Gastrocnemius medialis (tissue), 4 donors: Measurements from ENCODE around the gene SLC2A4. TPM values are rescaled to one million over a fixed set of nuclear protein-coding genes. Genes with fewer than 3 reads are reported as not detected.

Source experiments
- ATAC-seq, 2 donors: fragments of 150-250 bp; one replicate each; pipeline ENCODE4 v1.9.1; 2016
- DNase-seq, 2 donors: peaks; one replicate each; pipeline ENCODE4 v3.0.0-alpha.2; 2019
- H3K27ac ChIP-seq, 4 donors: fragments of 200-600 bp; sonication (generic); 1 replicate in 1 of 4; 2 replicates in 3 of 4; pipeline ENCODE4 v1.5.1; 2016 to 2018; ENCODE audit warnings: mild to moderate bottlenecking in 2 of 4, moderate library complexity in 1 of 4
- H3K27me3 ChIP-seq, 3 donors: fragments of 200-600 bp; sonication (generic) in 2 of 3; 1 replicate in 1 of 3; 2 replicates in 2 of 3; pipeline versions ENCODE4 v1.5.1 to v1.6.0; 2016 to 2019; ENCODE audit warnings: mild to moderate bottlenecking in 1 of 3, moderate library complexity in 1 of 3
- H3K36me3 ChIP-seq, 2 donors: fragments of 200-600 bp; sonication (generic) in 1 of 2; one replicate each; pipeline ENCODE4 v1.5.1; 2017 to 2018
- H3K4me1 ChIP-seq, 2 donors: fragments of 200-600 bp; sonication (generic) in 1 of 2; one replicate each; pipeline ENCODE4 v1.5.1; 2016 to 2017; ENCODE audit warnings: mild to moderate bottlenecking in 2 of 2
- H3K4me3 ChIP-seq, 4 donors: fragments of 200-600 bp; sonication (generic) in 3 of 4; 1 replicate in 1 of 4; 2 replicates in 3 of 4; pipeline ENCODE4 v1.5.1; 2016 to 2019; ENCODE audit warnings: mild to moderate bottlenecking in 2 of 4
- H3K9me3 ChIP-seq, 3 donors: fragments of 200-600 bp; sonication (generic) in 2 of 3; 1 replicate in 1 of 3; 2 replicates in 2 of 3; pipeline ENCODE4 v1.5.1; 2016 to 2019
- CTCF ChIP-seq, 5 experiments: fragments of 450-650 bp in 3 of 5; fragments of 200-600 bp in 2 of 5; sonication (generic) in 2 of 5; IDR thresholded peaks in 4 of 5; conservative IDR thresholded peaks in 1 of 5; 1 replicate in 4 of 5; 2 replicates in 1 of 5; pipeline ENCODE4 v1.5.1; 2016 to 2019; ENCODE audit warnings: antibody characterized with exemption in 5 of 5, mild to moderate bottlenecking in 3 of 5, moderate library complexity in 3 of 5
- POLR2A ChIP-seq, 2 donors: fragments of 450-650 bp; IDR thresholded peaks; one replicate each; pipeline ENCODE4 v1.6.1; 2017; ENCODE audit warnings: antibody characterized with exemption in 2 of 2, mild to moderate bottlenecking in 2 of 2, moderate library complexity in 2 of 2
- in situ Hi-C, 4 donors: fragments of 200-750 bp; cut with MboI; loops; one replicate each; pipeline versions ENCODE4 v1.15.0 to v1.8.0; 2017; ENCODE audit warnings: low sequenced_read_pairs in 4 of 4
- intact Hi-C: fragments of 100-400 bp; cut with DNase I; formaldehyde crosslinking; loops from one replicate; pipeline ENCODE4 v1.15.1; 2023; ENCODE audit warnings: low total_unique reads
- total RNA-seq, 4 donors: library from RNA; depleted of rRNA; stranded (reverse); fragments of >200 nt; gene quantifications; one replicate each; pipeline versions ENCODE4 v1.1.0 to v1.2.3, GENCODE V29; 2016

The SLC2A4 gene
- total RNA-seq, 4 donors from 2014 or later = 148 to 310 (median 227) TPM

GRCh38 chr17:7259555-7259889 is 22.0 kb upstream of the SLC2A4 start:
- no peak for TF ChIP-seq CTCF (IDR thresholded peaks at IDR 0.05 in 4 of 5, conservative IDR thresholded peaks at IDR 0.05 in 1 of 5)
- no peak for TF ChIP-seq POLR2A (IDR thresholded peaks at IDR 0.05)
- intact Hi-C loops = no loop called here
- Histone ChIP-seq H3K4me1 (peaks cover 5 to 9% of the 10 kb centered on the region in 2 donors), H3K36me3 (peaks cover 0 to 55% of the 10 kb centered on the region in 2 donors), H3K9me3 (no peaks in the 10 kb centered on the region), H3K4me3 (no peak overlapping the region), H3K27me3 (peaks cover 38 to 41% (median 39%) of the 10 kb centered on the region in 3 donors), H3K27ac (no peak overlapping the region)
- no peak for ATAC-seq
- in situ Hi-C loops = loop anchor here in 1 of 4 donors (10.0 kb wide), 1 partner anchor 45 kb away; the partner anchor contains the start of gene EIF5A
- DNase-seq = no peak

- H3K36me3 ChIP-seq = peaks cover 0 to 49% of the 10 kb centered on the region in 2 donors
- H3K27ac ChIP-seq = no peak overlapping the region
- ATAC-seq (no peak), DNase-seq (no peak)
- TF ChIP-seq POLR2A (IDR thresholded peaks at IDR 0.05) (no peak), CTCF (IDR thresholded peaks at IDR 0.05 in 4 of 5, conservative IDR thresholded peaks at IDR 0.05 in 1 of 5) (no peak)
- intact Hi-C loops (no loop called here), in situ Hi-C loops (no loop called here)
- no peaks in the 10 kb centered on the region for H3K9me3 ChIP-seq
- no peak overlapping the region for H3K4me3 ChIP-seq
- peaks cover 41 to 45% (median 43%) of the 10 kb centered on the region in 3 donors for H3K27me3 ChIP-seq
- H3K4me1 ChIP-seq = peaks cover 5 to 9% of the 10 kb centered on the region in 2 donors
Measured at GRCh38 chr17:7260151-7260550, 21.4 kb upstream of the SLC2A4 start.

- in situ Hi-C loops = no loop called here
- Histone ChIP-seq H3K27ac (peak overlapping the region in 1 of 4 donors; percentile 11), H3K9me3 (no peaks in the 10 kb centered on the region), H3K36me3 (peaks cover 0 to 42% of the 10 kb centered on the region in 2 donors), H3K4me1 (peaks cover 5 to 9% of the 10 kb centered on the region in 2 donors), H3K27me3 (peaks cover 41 to 48% (median 43%) of the 10 kb centered on the region in 3 donors), H3K4me3 (peak overlapping the region; percentile 52 to 63 (median 53))
- intact Hi-C loops = no loop called here
- TF ChIP-seq CTCF (IDR thresholded peaks at IDR 0.05 in 4 of 5, conservative IDR thresholded peaks at IDR 0.05 in 1 of 5) = no peak
- DNase-seq (no peak), ATAC-seq (peak in 1 of 2 donors; percentile 44)
Measured at GRCh38 chr17:7260651-7261378, 20.7 kb upstream of the SLC2A4 start.

- H3K27me3 ChIP-seq = peaks cover 41 to 52% (median 43%) of the 10 kb centered on the region in 3 donors
- intact Hi-C loops (no loop called here), in situ Hi-C loops (no loop called here)
- H3K9me3 ChIP-seq = no peaks in the 10 kb centered on the region
- H3K4me1 ChIP-seq = peaks cover 5 to 9% of the 10 kb centered on the region in 2 donors
- H3K27ac ChIP-seq = peak overlapping the region in 1 of 4 donors; percentile 11
- DNase-seq (no peak), ATAC-seq (peak; percentile 16 to 39)
- H3K4me3 ChIP-seq = peak overlapping the region; percentile 52 to 63 (median 53)
- H3K36me3 ChIP-seq = peaks cover 0 to 34% of the 10 kb centered on the region in 2 donors
- TF ChIP-seq POLR2A (IDR thresholded peaks at IDR 0.05) (no peak), CTCF (IDR thresholded peaks at IDR 0.05 in 4 of 5, conservative IDR thresholded peaks at IDR 0.05 in 1 of 5) (no peak)
Measured at GRCh38 chr17:7261379-7262191, 19.9 kb upstream of the SLC2A4 start.
